ENCODE data around the gene CAMSAP2. TPM values are rescaled to one million over a fixed set of nuclear protein-coding genes. Genes with fewer than 3 reads are reported as not detected.

The CAMSAP2 gene
- total and polyA plus RNA-seq, 8 donors: 2.7 to 10.3 (median 4.4) TPM

DNA sequence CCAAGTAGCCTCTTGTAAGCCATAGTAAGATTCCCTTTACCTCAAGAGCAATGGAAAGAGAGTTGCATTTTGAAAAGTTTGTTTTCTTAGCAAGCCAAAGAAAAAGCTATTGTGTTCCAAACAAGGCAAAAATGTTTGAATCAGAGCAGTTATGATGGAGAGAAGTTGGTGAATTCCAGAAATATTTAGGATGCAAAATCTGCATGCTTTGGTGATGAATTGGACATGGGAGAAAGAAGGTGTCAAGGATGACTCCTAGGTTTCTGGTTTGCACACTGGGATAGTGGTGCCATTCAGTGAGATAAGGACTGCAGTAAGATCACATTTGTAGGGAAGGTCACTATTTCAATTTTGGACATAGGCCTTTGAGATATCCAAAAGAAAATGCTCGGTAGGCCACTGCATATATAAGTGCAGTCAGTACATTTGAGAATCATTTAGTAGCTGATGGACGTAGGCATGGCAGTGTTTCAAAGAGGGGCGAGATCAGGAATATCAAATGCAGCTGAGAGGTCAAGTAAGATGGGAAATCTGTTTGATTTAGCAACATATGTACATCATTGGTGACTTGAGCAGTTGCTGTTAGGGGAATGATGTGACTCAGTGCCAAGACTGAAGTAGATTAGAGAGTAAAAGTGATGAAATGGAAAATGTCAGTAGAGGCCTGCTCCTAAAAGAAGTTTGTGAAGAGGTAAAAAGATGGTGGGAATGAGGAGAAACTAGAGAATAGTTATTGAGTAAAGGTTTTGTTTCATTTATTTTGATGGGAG lies 100.2 kb downstream of the CAMSAP2 start:
- Histone ChIP-seq H3K27ac (no peak overlapping the region), H3K27me3 (no peaks in the 10 kb centered on the region), H3K36me3 (no peaks in the 10 kb centered on the region), H3K9me3 (no peaks in the 10 kb centered on the region), H3K4me3 (no peak overlapping the region), H3K4me1 (no peaks in the 10 kb centered on the region)
- 65 to 71% methylated on average over 3 of the region's 3 CpGs for WGBS, 2 donors
- TF ChIP-seq CTCF (IDR thresholded peaks at IDR 0.05): no peak
- DNase-seq (no peak), ATAC-seq (no peak), FAIRE-seq (no peak)
- intact Hi-C loops (cut with DNase I): no loop called here

GRCh38 chr1:200845360-200845759 lies 106.7 kb downstream of the CAMSAP2 start:
- ATAC-seq: no peak
- peaks cover 0 to 14% (median 3%) of the 10 kb centered on the region in 3 donors for H3K36me3 ChIP-seq
- 92 to 95% methylated on average over 4 of the region's 4 CpGs for WGBS, 2 donors
- no peaks in the 10 kb centered on the region for H3K4me1 ChIP-seq
- FAIRE-seq: no peak
- no peaks in the 10 kb centered on the region for H3K9me3 ChIP-seq
- no peak overlapping the region for H3K27ac ChIP-seq
- no peaks in the 10 kb centered on the region for H3K27me3 ChIP-seq
- no peak for DNase-seq
- no peak overlapping the region for H3K4me3 ChIP-seq
- no peak for TF ChIP-seq CTCF (IDR thresholded peaks at IDR 0.05)
- intact Hi-C loops (cut with DNase I): no loop called here

DNA sequence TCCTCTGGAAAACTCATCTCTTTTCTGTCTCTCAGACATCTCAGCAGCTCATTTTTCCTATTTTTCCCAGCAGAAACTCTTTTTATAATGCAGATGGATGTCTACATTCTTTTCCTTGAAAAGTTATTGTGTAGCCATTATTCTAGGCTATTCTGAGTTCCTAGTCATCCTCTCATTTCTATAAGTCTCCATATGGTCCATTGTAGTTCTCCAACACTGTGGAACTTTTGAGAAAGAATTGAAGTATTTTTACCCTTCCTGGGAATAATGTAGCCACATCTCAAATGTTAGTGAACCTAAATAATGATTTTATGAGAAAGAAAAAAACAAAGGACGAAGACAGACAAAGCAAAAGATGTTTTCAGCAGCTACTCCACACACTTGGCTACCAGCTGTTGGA lies 107.7 kb downstream of the CAMSAP2 start:
- no peak for ATAC-seq
- H3K9me3 ChIP-seq: no peaks in the 10 kb centered on the region
- no peak for DNase-seq
- H3K27ac ChIP-seq: no peak overlapping the region
- WGBS, 2 donors: 86 to 87% methylated on average over 1 of the region's 1 CpG
- peaks cover 0 to 14% (median 3%) of the 10 kb centered on the region in 3 donors for H3K36me3 ChIP-seq
- intact Hi-C loops (cut with DNase I): no loop called here
- H3K4me1 ChIP-seq: no peaks in the 10 kb centered on the region
- no peak for TF ChIP-seq CTCF (IDR thresholded peaks at IDR 0.05)
- H3K4me3 ChIP-seq: no peak overlapping the region
- FAIRE-seq: no peak
- H3K27me3 ChIP-seq: no peaks in the 10 kb centered on the region

- FAIRE-seq: no peak
- 74 to 75% methylated on average over 6 of the region's 6 CpGs for WGBS, 2 donors
Observed at GRCh38 chr1:200849430-200849829, 110.7 kb downstream of the CAMSAP2 start.

More at GRCh38 chr1:200849430-200849829, 110.7 kb downstream of the CAMSAP2 start:
- Histone ChIP-seq H3K4me1 (no peaks in the 10 kb centered on the region), H3K36me3 (peaks cover 0 to 26% (median 3%) of the 10 kb centered on the region in 3 donors), H3K9me3 (no peaks in the 10 kb centered on the region), H3K4me3 (no peak overlapping the region), H3K27ac (no peak overlapping the region), H3K27me3 (no peaks in the 10 kb centered on the region)
- intact Hi-C loops (cut with DNase I): no loop called here
- ATAC-seq (no peak), DNase-seq (no peak)
- TF ChIP-seq CTCF (IDR thresholded peaks at IDR 0.05): no peak

Measured in pancreas (tissue), 10 donors.